HEK293 (cell line): ENCODE results near the gene ZNF618.

Experiments used
- CTCF ChIP-seq: fragments of 450-650 bp; formaldehyde crosslinking; IDR thresholded peaks from 2 replicates; pipeline ENCODE4 v1.5.1; 2016; ENCODE audit warnings: missing biosample characterization, missing genetic modification characterization
- SP2 ChIP-seq: fragments of 450-650 bp; formaldehyde crosslinking; IDR thresholded peaks from 2 replicates; pipeline ENCODE4 v1.5.1; 2016; ENCODE audit warnings: missing biosample characterization, missing genetic modification characterization
- ZBTB11 ChIP-seq: fragments of 450-650 bp; formaldehyde crosslinking; conservative IDR thresholded peaks from 2 replicates; pipeline ENCODE4 v1.5.1; 2016; ENCODE audit warnings: low read depth, missing biosample characterization, missing genetic modification characterization
- ZBTB48 ChIP-seq: fragments of 450-650 bp; formaldehyde crosslinking; IDR thresholded peaks from 2 replicates; pipeline ENCODE4 v1.5.1; 2016; ENCODE audit warnings: missing biosample characterization, missing genetic modification characterization
- ZNF248 ChIP-seq: fragments of 450-650 bp; formaldehyde crosslinking; IDR thresholded peaks from 2 replicates; pipeline ENCODE4 v1.5.1; 2017; ENCODE audit warnings: missing biosample characterization, missing genetic modification characterization
- ZNF324 ChIP-seq: fragments of 450-650 bp; formaldehyde crosslinking; IDR thresholded peaks from 2 replicates; pipeline ENCODE4 v1.5.1; 2016; ENCODE audit warnings: missing biosample characterization, missing genetic modification characterization
- ZNF394 ChIP-seq: fragments of 450-650 bp; formaldehyde crosslinking; IDR thresholded peaks from 2 replicates; pipeline ENCODE4 v1.5.1; 2016; ENCODE audit warnings: missing biosample characterization, missing genetic modification characterization, mild to moderate bottlenecking, moderate library complexity, borderline replicate concordance
- ZNF785 ChIP-seq: fragments of 450-650 bp; formaldehyde crosslinking; IDR thresholded peaks from 2 replicates; pipeline ENCODE4 v1.5.1; 2016; ENCODE audit warnings: missing biosample characterization, missing genetic modification characterization
- TF ChIP-seq, protein P1 (sequence below): fragments of 450-650 bp; formaldehyde crosslinking; IDR thresholded peaks from 2 replicates; pipeline ENCODE4 v1.5.1; 2017; ENCODE audit warnings: missing biosample characterization, missing genetic modification characterization
- TF ChIP-seq, protein P2 (sequence below): fragments of 450-650 bp; formaldehyde crosslinking; IDR thresholded peaks from 2 replicates; pipeline ENCODE4 v1.5.1; 2016; ENCODE audit warnings: missing biosample characterization, missing genetic modification characterization

DNA sequence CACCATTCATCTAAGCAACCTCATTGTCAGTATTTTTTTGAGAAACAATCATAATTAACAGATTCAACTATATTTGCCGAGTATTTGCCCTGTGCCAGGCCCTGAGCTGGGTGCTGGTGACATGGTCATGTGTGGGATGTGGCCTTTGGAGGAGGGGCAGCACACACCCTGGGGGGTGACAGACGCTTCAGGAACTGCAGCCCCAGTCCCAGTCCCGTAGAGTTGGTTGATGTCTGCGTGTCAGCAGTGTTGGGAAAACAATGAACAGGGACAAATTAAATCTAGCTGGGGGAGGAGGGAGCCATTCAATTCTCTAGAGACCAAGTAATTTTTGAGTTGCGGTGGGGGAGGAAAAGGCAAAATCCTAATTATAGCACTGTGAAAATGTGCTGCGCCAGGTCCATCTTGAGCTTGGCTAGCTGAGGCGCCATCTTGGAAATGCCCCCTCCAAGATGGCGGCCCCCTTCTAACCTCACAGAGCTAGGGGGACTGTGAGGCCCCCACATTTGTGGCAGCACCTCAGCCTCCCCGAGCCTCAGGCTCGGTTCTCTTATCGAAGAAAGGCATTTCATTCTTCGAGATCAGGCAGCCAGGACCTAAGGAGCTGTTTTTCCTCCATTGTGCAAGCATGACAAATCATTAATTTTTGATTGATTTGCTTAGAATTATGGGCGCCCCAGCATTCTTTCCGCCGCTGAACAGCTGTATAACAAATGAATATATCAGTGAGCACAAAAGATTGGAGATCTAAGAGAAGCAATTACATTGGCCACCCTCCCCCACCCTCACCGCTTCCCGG lies 87.8 kb downstream of the ZNF618 start:
- TF ChIP-seq ZNF324 (tag by site-specific recombination) (no peak), CTCF (tag by site-specific recombination) (no peak), ZBTB11 (no peak), ZNF248 (tag by site-specific recombination) (no peak), SP2 (tag by site-specific recombination) (no peak), ZBTB48 (no peak), ZNF785 (tag by site-specific recombination) (no peak), ZNF394 (tag by site-specific recombination) (no peak)
- TF ChIP-seq, protein P1, sequence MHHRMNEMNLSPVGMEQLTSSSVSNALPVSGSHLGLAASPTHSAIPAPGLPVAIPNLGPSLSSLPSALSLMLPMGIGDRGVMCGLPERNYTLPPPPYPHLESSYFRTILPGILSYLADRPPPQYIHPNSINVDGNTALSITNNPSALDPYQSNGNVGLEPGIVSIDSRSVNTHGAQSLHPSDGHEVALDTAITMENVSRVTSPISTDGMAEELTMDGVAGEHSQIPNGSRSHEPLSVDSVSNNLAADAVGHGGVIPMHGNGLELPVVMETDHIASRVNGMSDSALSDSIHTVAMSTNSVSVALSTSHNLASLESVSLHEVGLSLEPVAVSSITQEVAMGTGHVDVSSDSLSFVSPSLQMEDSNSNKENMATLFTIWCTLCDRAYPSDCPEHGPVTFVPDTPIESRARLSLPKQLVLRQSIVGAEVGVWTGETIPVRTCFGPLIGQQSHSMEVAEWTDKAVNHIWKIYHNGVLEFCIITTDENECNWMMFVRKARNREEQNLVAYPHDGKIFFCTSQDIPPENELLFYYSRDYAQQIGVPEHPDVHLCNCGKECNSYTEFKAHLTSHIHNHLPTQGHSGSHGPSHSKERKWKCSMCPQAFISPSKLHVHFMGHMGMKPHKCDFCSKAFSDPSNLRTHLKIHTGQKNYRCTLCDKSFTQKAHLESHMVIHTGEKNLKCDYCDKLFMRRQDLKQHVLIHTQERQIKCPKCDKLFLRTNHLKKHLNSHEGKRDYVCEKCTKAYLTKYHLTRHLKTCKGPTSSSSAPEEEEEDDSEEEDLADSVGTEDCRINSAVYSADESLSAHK, result no peak
- TF ChIP-seq, protein P2, sequence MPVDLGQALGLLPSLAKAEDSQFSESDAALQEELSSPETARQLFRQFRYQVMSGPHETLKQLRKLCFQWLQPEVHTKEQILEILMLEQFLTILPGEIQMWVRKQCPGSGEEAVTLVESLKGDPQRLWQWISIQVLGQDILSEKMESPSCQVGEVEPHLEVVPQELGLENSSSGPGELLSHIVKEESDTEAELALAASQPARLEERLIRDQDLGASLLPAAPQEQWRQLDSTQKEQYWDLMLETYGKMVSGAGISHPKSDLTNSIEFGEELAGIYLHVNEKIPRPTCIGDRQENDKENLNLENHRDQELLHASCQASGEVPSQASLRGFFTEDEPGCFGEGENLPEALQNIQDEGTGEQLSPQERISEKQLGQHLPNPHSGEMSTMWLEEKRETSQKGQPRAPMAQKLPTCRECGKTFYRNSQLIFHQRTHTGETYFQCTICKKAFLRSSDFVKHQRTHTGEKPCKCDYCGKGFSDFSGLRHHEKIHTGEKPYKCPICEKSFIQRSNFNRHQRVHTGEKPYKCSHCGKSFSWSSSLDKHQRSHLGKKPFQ (tag by site-specific recombination), result no peak
